ENCODE results near the gene IPO4. TPM values are rescaled to one million over a fixed set of nuclear protein-coding genes. Genes with fewer than 3 reads are reported as not detected.
A peak's percentile ranks its signal among the peaks of the same experiment; 100 is the strongest.

The IPO4 gene
- total and polyA plus RNA-seq, 2 experiments from 2014 or later = 34.2 to 105 TPM

GRCh38 chr14:24182110-24182882 lies 6.3 kb downstream of the IPO4 start:
- Mint-ChIP-seq H3K4me1 (peaks cover 4% of the 10 kb centered on the region), H3K4me3 (peak overlapping the region; percentile 24; the same call in 1 of the 3 replicates), H3K9me3 (peaks cover 3% of the 10 kb centered on the region; the same call in 2 of the 3 replicates), H3K27me3 (ENCODE audit: insufficient read depth, low read depth, poor library complexity) (peaks cover 34% of the 10 kb centered on the region), H3K36me3 (ENCODE audit: low read depth) (peaks cover 81% of the 10 kb centered on the region), H3K27ac (peak overlapping the region; percentile 56; the same call in 1 of the 2 replicates)
- H3F3A ChIP-seq (replicated peaks; ENCODE audit: low read depth) = no peaks in the 10 kb centered on the region
- TF ChIP-seq ETS1 (IDR thresholded peaks at IDR 0.05) (no peak), POLR2AphosphoS5 (IDR thresholded peaks at IDR 0.05; ENCODE audit: low read depth) (no peak), ZNF462 (CRISPR knock-in tag; IDR thresholded peaks at IDR 0.05) (no peak), NANOG (IDR thresholded peaks at IDR 0.05; ENCODE audit: borderline replicate concordance) (no peak), CREB1 (CRISPR knock-in tag; IDR thresholded peaks at IDR 0.05; ENCODE audit: low read depth) (no peak), JUNB (IDR thresholded peaks at IDR 0.05; ENCODE audit: unreplicated experiment) (no peak), EZH2phosphoT487 (IDR thresholded peaks at IDR 0.05; ENCODE audit: unreplicated experiment) (no peak), ZNF331 (CRISPR knock-in tag; IDR thresholded peaks at IDR 0.05; ENCODE audit: low read depth) (no peak), ZNF114 (CRISPR knock-in tag; IDR thresholded peaks at IDR 0.05) (no peak), STAT1 (IDR thresholded peaks at IDR 0.05; ENCODE audit: unreplicated experiment) (no peak)
- TF ChIP-seq, protein P1, sequence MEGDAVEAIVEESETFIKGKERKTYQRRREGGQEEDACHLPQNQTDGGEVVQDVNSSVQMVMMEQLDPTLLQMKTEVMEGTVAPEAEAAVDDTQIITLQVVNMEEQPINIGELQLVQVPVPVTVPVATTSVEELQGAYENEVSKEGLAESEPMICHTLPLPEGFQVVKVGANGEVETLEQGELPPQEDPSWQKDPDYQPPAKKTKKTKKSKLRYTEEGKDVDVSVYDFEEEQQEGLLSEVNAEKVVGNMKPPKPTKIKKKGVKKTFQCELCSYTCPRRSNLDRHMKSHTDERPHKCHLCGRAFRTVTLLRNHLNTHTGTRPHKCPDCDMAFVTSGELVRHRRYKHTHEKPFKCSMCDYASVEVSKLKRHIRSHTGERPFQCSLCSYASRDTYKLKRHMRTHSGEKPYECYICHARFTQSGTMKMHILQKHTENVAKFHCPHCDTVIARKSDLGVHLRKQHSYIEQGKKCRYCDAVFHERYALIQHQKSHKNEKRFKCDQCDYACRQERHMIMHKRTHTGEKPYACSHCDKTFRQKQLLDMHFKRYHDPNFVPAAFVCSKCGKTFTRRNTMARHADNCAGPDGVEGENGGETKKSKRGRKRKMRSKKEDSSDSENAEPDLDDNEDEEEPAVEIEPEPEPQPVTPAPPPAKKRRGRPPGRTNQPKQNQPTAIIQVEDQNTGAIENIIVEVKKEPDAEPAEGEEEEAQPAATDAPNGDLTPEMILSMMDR (conservative IDR thresholded peaks at IDR 0.05; ENCODE audit: low read depth in 2 of 2) = no peak
- no peaks in the 10 kb centered on the region for H3K4me1 ChIP-seq (ENCODE audit: insufficient read depth)
- no peak overlapping the region for H2AFZ ChIP-seq
- no peak overlapping the region for H3K4me3 ChIP-seq
- no peaks in the 10 kb centered on the region; the same call in 1 of the 2 replicates for H3K36me3 ChIP-seq (ENCODE audit: insufficient read depth)
- no peak overlapping the region for H3K27ac ChIP-seq (ENCODE audit: low read depth)
- H3K27me3 ChIP-seq (ENCODE audit: insufficient read depth) = no peaks in the 10 kb centered on the region
- no peaks in the 10 kb centered on the region; the same call in 1 of the 2 replicates for H4K20me1 ChIP-seq (replicated peaks; ENCODE audit: insufficient read depth)
- DNase-seq (ENCODE audit: low spot score) (no peak), ATAC-seq (no peak)
- H3K79me2 ChIP-seq (replicated peaks; ENCODE audit: insufficient read depth) = peaks cover 6% of the 10 kb centered on the region; the same call in 1 of the 2 replicates
- H3K9me2 ChIP-seq (ENCODE audit: insufficient read depth) = no peaks in the 10 kb centered on the region
- H3K4me2 ChIP-seq = no peak overlapping the region
